Stimulated activated CD8-positive, alpha-beta memory T cell treated with anti-CD3 and anti-CD28 coated beads, Interleukin-4, amount 100 ng/mL, for 48 hours (primary cell): ENCODE measurements around the gene CC2D1A.
"Not testable (repeated sequence)": the region's sequence is repeated elsewhere in the genome, so short reads cannot be mapped to it uniquely, and the experiment has no call there.

Experiments used
- DNase-seq: peaks from one replicate; pipeline ENCODE4 v3.0.0-alpha.2; 2020

The CC2D1A gene

GRCh38 chr19:13965377-13965896, 59.4 kb downstream of the CC2D1A start:
- DNase-seq, result no peak

GRCh38 chr19:13965926-13966683, 60.1 kb downstream of the CC2D1A start:
- DNase-seq, result no peak

- no peak for DNase-seq
Observed at GRCh38 chr19:13966684-13967128, 60.7 kb downstream of the CC2D1A start.

DNA sequence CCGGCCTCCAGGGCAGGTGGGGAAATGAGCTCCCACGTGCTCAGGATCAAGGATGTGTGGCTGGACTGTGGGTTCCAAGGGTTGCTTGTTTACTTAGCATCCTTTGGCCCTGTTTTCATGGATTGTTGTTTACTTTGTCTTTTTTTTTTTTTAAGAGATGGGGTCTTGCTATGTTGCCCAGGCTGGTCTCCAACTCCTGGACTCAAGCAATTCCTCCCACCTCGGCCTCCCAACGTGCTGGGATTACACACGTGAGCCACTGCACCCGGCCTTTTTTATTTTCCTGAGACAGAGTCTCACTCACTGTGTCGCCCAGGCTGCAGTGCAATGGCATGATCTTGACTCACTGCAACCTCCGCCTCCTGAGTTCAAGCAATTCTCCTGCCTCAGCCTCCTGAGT, 61.2 kb downstream of the CC2D1A start:
- DNase-seq, result not testable (repeated sequence)

DNA sequence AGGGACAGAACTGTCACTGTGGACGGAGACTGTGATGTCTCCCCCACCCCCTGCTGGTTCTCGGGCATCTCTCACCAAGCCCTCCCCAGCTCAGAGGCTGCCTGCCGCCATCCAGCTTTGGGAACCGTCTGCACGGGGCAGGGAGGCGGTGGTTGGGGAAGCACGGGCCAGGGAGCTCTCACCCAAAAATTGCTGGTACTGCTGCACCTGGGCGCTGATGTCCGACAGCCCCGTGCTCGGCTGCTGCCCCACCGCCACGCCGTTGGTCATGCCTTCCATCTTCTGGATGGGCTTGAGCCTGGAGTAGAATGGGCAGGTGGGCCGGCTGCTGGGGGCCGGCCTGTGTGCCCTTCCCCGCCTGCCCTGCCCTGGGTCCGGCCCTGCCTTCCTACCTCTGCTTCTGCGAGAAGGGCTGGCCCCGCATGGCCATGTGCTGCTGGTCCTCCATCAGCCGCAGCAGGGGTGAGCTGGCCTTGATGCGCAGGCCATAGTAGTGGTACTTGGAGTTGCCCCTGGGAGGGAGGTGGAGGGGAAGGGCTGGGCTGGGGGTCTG, 62.5 kb downstream of the CC2D1A start:
- DNase-seq, result no peak

DNA sequence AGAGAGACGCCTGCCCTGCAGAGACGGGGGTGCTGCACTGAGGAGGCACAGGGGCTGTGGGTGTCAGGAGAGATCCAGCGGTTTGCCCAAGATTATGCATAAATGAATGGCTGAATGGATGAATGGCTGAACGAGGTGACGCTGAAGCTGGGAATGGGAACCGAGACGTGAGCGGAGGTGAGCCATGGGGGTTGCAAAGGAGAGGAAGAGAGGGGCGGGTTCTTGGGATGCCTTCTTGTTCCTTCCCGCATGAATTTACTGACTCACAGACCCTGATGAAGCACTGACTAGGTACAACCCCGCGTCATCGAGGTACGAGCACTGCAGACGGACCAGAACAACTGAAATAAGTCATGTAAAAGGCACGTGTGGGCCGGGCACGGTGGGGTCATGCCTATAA, 63.0 kb downstream of the CC2D1A start:
- DNase-seq, result no peak

GRCh38 chr19:13969897-13970296, 63.9 kb downstream of the CC2D1A start:
- no peak for DNase-seq

DNA sequence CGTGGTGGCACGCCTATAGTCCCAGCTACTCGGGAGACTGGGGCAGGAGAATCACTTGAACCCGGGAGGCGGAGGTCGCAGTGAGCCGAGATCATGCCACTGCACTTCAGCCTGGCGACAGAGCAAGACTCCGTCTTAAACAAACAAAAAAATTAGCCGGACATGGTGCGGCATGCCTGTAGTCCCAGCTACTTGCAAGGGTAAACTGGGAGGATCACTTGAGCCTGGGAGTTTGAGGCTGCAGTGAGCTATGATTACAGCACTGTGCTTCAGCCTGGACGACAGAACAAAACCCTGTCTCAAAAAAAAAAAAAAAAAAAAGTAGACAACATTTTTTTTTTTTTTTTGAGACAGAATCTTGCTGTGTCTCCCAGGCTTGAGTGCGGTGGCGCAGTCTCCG, 65.9 kb downstream of the CC2D1A start:
- DNase-seq, result not testable (repeated sequence)

GRCh38 chr19:13972368-13973155, 66.6 kb downstream of the CC2D1A start:
- no peak for DNase-seq

DNA sequence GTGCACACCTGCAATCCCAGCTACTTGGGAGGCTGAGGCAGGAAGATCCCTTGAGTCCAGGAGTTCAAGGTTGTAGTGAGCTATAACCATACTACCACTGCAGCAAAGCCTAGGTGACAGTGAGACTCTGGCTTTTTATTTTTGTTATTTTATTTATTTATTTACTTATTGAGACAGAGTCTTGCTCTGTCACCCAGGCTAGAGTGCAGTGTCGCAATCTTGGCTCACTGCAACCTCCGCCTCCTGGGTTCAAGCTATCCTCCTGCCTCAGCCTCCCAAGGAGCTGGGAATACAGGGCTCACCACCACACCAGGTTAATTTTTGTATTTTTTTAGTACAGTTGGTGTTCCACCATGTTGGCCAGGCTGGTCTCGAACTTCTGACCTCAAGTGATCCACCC, 67.5 kb downstream of the CC2D1A start:
- not testable (repeated sequence) for DNase-seq

DNA sequence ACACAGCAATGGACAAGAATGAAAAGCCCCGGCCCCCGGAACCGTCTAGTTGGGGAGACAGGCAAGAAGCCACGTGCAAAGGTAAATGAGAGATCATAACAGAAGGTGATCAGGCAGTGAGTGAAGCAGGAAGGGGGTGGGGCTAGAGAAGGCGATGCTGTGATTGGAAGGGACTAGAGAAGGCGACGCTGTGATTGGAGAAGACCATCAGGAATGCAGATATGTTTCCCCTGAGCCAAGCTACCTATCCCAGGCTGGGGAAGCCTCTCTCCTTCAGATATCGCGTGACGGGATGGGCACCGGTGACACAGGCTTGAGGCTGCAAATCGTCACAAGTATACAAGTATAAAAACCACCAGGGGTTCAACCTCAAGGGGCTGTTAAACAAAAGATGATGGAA, 68.1 kb downstream of the CC2D1A start:
- peak; percentile 53 for DNase-seq

DNA sequence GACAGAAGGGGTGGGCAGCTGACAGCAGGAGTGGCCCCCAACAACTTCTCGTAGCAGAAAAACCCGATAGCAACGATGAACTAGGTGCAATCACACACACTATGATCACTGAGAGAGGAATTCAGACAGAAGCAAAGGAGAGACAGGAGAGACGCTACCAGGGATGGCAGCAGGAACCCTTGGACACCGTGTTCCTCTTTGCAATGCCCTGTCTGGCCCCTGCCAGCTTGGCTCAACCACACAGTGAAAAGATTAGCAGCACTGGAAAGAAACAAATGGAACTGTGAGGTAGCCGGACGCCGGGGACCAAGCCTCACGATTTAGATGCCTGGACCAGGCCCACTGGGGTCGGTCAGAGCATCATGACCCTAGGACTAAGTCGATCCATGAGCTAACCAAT, 69.9 kb downstream of the CC2D1A start:
- DNase-seq, result no peak

- no peak for DNase-seq
Observed at GRCh38 chr19:13976446-13976845, 70.4 kb downstream of the CC2D1A start.

GRCh38 chr19:13977803-13978202, 71.8 kb downstream of the CC2D1A start:
- no peak for DNase-seq

GRCh38 chr19:13978351-13979243, 72.6 kb downstream of the CC2D1A start:
- DNase-seq, result peak; percentile 69

GRCh38 chr19:13979244-13979615, 73.2 kb downstream of the CC2D1A start:
- no peak for DNase-seq

DNA sequence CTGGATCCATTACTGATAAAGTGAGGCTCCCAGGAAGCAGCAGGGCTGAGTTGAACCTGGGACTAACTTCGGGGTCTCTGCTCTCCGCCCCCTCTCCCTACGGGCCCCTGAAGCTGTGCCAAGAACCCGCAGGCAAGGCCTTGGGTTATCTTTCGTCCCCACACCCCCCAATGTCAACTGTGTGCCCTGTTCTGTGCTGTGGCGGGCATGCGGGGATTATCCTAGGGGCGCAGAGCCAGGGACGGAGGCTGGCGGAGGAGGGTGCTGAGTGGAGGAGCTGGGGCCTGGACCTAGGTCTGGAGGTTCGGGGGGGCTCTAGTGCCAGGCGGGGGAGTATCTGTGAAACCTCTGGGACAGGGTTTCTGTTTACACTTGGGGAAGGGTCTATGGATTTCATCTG, 73.7 kb downstream of the CC2D1A start:
- no peak for DNase-seq

GRCh38 chr19:13980340-13980739, 74.3 kb downstream of the CC2D1A start:
- no peak for DNase-seq
